Measurements from ENCODE around the gene PLD3. TPM values are rescaled to one million over a fixed set of nuclear protein-coding genes. Genes with fewer than 3 reads are reported as not detected.

The PLD3 gene
- total RNA-seq: 196 and 305 TPM in 2 replicates

GRCh38 chr19:40348125-40348913 lies at the start of gene PLD3, which contains the start of gene C19orf47:
Gene PLD3, plus strand, starts transcription at chr19:40348695. Its CDS starts 17,789 bp downstream, at chr19:40366484.
Gene C19orf47, minus strand, starts transcription at chr19:40348397. Its CDS starts 6,540 bp downstream, at chr19:40341857.

GRCh38 chr19:40390084-40390742 lies 41.7 kb downstream of the PLD3 start, which contains the start of gene HIPK4:
Gene HIPK4, minus strand, starts transcription at chr19:40390181. Its CDS starts 279 bp downstream, at chr19:40389902.

GRCh38 chr19:40413291-40413845 lies 64.9 kb downstream of the PLD3 start, which contains the start of gene PRX:
Gene PRX, minus strand, starts transcription at chr19:40413378. Its CDS starts 5,446 bp downstream, at chr19:40407932.

GRCh38 chr19:40425450-40426287 lies 77.2 kb downstream of the PLD3 start, which contains the start of gene SERTAD1:
Gene SERTAD1, minus strand, starts transcription at chr19:40425992. Its CDS starts 2,446 bp downstream, at chr19:40423546.

Other genes starting within 250 kb of the PLD3 start
- 8.1 and 8.3 TPM in 2 replicates for gene MAP3K10, start 157.3 kb upstream of the PLD3 start, total RNA-seq
- gene TTC9B, start 130.3 kb upstream of the PLD3 start, total RNA-seq: not detected in 2 replicates
- 0.47 and 0.95 TPM in 2 replicates for gene CCNP, start 122.0 kb upstream of the PLD3 start, total RNA-seq
- 60.1 and 74.0 TPM in 2 replicates for gene AKT2, start 63.4 kb upstream of the PLD3 start, total RNA-seq
- gene C19orf47, start 298 bp upstream of the PLD3 start, total RNA-seq: 5.3 and 12.9 TPM in 2 replicates
- not detected in 2 replicates for gene HIPK4, start 41.5 kb downstream of the PLD3 start, total RNA-seq
- gene PRX, start 64.7 kb downstream of the PLD3 start, total RNA-seq: 0.99 and 2.5 TPM in 2 replicates
- 27.1 and 28.6 TPM in 2 replicates for gene SERTAD1, start 77.3 kb downstream of the PLD3 start, total RNA-seq
- gene SERTAD3, start 95.6 kb downstream of the PLD3 start, total RNA-seq: 13.3 and 20.4 TPM in 2 replicates
- gene BLVRB, start 117.0 kb downstream of the PLD3 start, total RNA-seq: 100 and 154 TPM in 2 replicates
- 1.2 and 1.6 TPM in 2 replicates for gene SPTBN4, start 118.3 kb downstream of the PLD3 start, total RNA-seq
- 64.0 and 75.3 TPM in 2 replicates for gene SHKBP1, start 228.2 kb downstream of the PLD3 start, total RNA-seq